Ovary (tissue), 9 donors: ENCODE data around the gene GOLGA6A. TPM values are rescaled to one million over a fixed set of nuclear protein-coding genes. Genes with fewer than 3 reads are reported as not detected.

Source experiments
- DNase-seq, 5 donors: peaks; one replicate each; pipeline ENCODE4 v3.0.0-alpha.2; 2019 to 2020
- H3K27ac ChIP-seq, 2 donors: fragments of 200-600 bp; one replicate each; pipeline versions ENCODE4 v1.5.1 to v1.8.0; 2019 to 2022
- H3K27me3 ChIP-seq: fragments of 200-600 bp; one replicate; pipeline ENCODE4 v1.8.0; 2022
- H3K36me3 ChIP-seq: fragments of 200-600 bp; sonication (generic); one replicate; pipeline ENCODE4 v1.5.1; 2019
- H3K4me1 ChIP-seq: one replicate; pipeline ENCODE4 v1.8.1; 2013; ENCODE audit warnings: mild to moderate bottlenecking, moderate library complexity; ENCODE audit not compliant: insufficient read depth
- H3K4me3 ChIP-seq: fragments of 200-600 bp; sonication (generic); one replicate; pipeline ENCODE4 v1.5.1; 2017
- H3K9me3 ChIP-seq, 2 donors: fragments of 200-600 bp in 1 of 2; sonication (generic) in 1 of 2; one replicate each; pipeline versions ENCODE4 v1.5.1 to v1.8.1; 2013 to 2019; ENCODE audit warnings: mild to moderate bottlenecking in 1 of 2, moderate library complexity in 1 of 2
- CTCF ChIP-seq, 3 donors: fragments of 450-650 bp in 2 of 3; fragments of 200-600 bp in 1 of 3; IDR thresholded peaks; one replicate each; pipeline versions ENCODE4 v1.5.1 to v1.8.0; 2016 to 2022; ENCODE audit warnings: antibody characterized with exemption in 3 of 3, mild to moderate bottlenecking in 1 of 3
- EP300 ChIP-seq: sonication (generic); formaldehyde crosslinking; IDR thresholded peaks from one replicate; pipeline ENCODE4 v1.6.1; 2017; ENCODE audit warnings: antibody characterized with exemption
- POLR2A ChIP-seq: fragments of 450-650 bp; IDR thresholded peaks from one replicate; pipeline ENCODE4 v1.6.1; 2017; ENCODE audit warnings: antibody characterized with exemption, mild to moderate bottlenecking, moderate library complexity
- WGBS, 3 donors: extraction: QIAGEN DNeasy Blood & Tissue Kit in 1 of 3; methylation state at CpG; one replicate each; pipeline versions ENCODE4 v1.1.5 to v1.1.7; 2013 to 2017; 5-methylcytosine and 5-hydroxymethylcytosine counted together
- intact Hi-C, 4 donors: fragments of 100-400 bp; cut with DNase I; formaldehyde crosslinking; loops; one replicate each; pipeline versions ENCODE4 v1.11.0 to v1.15.1; 2022 to 2023
- polyA plus RNA-seq, 2 donors: library from polyadenylated mRNA; stranded (reverse); fragments of 200-250 nt in 1 of 2; fragments of 350-450 nt in 1 of 2; fragmentation: Illumina TruSeq in 1 of 2; extraction: RNeasy Lipid Tissue Mini Kit (QIAGEN cat#74804) in 1 of 2; gene quantifications; one replicate each; pipeline ENCODE4 v1.2.3, GENCODE V29; 2013 to 2014
- total RNA-seq, 7 donors: library from RNA; depleted of rRNA in 2 of 7; stranded (reverse); fragments of >200 nt in 2 of 7; fragmentation: NEBNext Ultra II Directional in 3 of 7; extraction: Animal tissue kit (Norgen Biotek cat#: 25700) in 3 of 7; gene quantifications; one replicate each; pipeline versions ENCODE4 v1.1.0 to v1.2.4, GENCODE V29; 2016 to 2023
- donor health status: DM: no; HTN: no; CAD: no; lungs with moderate emphysema.
- donor health status: DM: no; HTN: no; CAD: no.
- donor health status: Bipolar disorder and iron deficiency.
- donor health status: DM: yes; HTN: yes; CAD: no.
- donor health status: DM: no; HTN: no; CAD: no.
- donor health status: DM: yes; HTN: yes; CAD: no.

The GOLGA6A gene
- total and polyA plus RNA-seq, 9 donors, result 0.04 to 0.48 (median 0.37) TPM; not detected in 6

GRCh38 chr15:74129586-74130154 lies 47.3 kb upstream of the GOLGA6A start:
- Histone ChIP-seq H3K4me3 (no peak overlapping the region), H3K4me1 (peaks cover 8% of the 10 kb centered on the region), H3K36me3 (no peaks in the 10 kb centered on the region), H3K27me3 (peaks cover 4% of the 10 kb centered on the region), H3K27ac (no peak overlapping the region), H3K9me3 (peaks cover 0 to 7% of the 10 kb centered on the region in 2 donors)
- no peak for DNase-seq
- intact Hi-C loops, result loop anchor here (2.0 to 10.0 kb wide), 10 partner anchors 43 to 193 kb away; partner anchors contain the start of gene ISLR (in 1 of the 4)
- WGBS, 3 donors, result 2 to 10% (median 6%) methylated on average over 35 to 40 of the region's 40 CpGs
- TF ChIP-seq CTCF (IDR thresholded peaks at IDR 0.05), result no peak
- no peak for TF ChIP-seq EP300
- no peak for TF ChIP-seq POLR2A

DNA sequence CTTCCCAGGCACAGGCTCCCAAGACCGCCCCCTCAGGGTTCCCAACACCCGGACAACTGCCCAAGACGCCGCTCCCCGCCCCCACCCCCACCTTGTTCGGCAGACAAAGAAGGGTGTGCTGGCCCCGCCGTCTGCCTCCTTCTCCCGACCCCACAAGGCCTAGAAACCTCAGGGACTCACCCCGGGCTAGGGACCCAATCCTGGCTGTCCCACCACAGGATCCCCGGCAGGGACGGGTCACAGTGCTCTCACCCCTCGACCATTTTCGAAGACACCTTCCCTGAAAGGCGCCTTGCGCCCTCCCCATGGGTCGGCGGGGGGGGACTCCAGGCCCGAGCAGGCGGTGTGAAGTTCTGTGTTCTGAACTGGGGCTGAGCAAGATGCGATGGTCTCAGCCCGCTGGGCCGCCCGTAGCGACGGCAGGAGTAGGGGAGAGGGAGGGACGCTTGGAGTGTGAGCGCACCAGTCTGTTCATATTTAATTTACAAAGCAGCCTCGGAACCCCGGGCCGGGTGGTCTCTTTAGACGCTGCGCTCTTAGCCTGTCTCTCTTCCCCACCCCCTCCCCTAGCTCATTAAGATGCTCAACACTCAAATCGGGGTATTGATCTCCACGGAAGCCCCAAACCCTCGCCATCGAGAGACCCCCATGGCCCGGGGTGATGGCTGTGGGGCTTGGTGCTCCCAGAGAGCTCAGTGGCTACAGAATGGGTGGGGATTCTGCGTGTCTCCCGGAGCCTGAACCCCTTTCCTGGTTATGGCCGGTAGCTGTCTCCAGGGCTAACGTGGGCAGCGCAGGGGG lies 46.6 kb upstream of the GOLGA6A start:
- Histone ChIP-seq H3K27me3 (peaks cover 4% of the 10 kb centered on the region), H3K27ac (no peak overlapping the region)
- intact Hi-C loops, result loop anchor here (2.0 to 10.0 kb wide), 8 partner anchors 74 to 194 kb away; no protein-coding TSS in a partner anchor

GRCh38 chr15:74127954-74128784 lies 45.8 kb upstream of the GOLGA6A start:
- peaks cover 2% of the 10 kb centered on the region for H3K27me3 ChIP-seq

More for the DNA sequence above, 46.6 kb upstream of the GOLGA6A start:
- Histone ChIP-seq H3K4me3 (no peak overlapping the region), H3K4me1 (peaks cover 8% of the 10 kb centered on the region), H3K9me3 (peaks cover 0 to 7% of the 10 kb centered on the region in 2 donors), H3K36me3 (no peaks in the 10 kb centered on the region)
- DNase-seq, result peak in 1 of 5 donors; percentile 40
- 27 to 35% (median 28%) methylated on average over 41 to 43 of the region's 43 CpGs for WGBS, 3 donors
- TF ChIP-seq EP300, result no peak
- TF ChIP-seq POLR2A, result no peak
- no peak for TF ChIP-seq CTCF (IDR thresholded peaks at IDR 0.05)

More at GRCh38 chr15:74127954-74128784, 45.8 kb upstream of the GOLGA6A start:
- WGBS, 3 donors, result 21 to 24% (median 23%) methylated on average over 52 to 53 of the region's 53 CpGs
- H3K27ac ChIP-seq, result no peak overlapping the region
- TF ChIP-seq POLR2A, result no peak
- TF ChIP-seq EP300, result no peak
- no peak for TF ChIP-seq CTCF (IDR thresholded peaks at IDR 0.05)
- no peaks in the 10 kb centered on the region for H3K36me3 ChIP-seq
- intact Hi-C loops, result loop anchor here (2.0 to 10.0 kb wide), 9 partner anchors 73 to 195 kb away; no protein-coding TSS in a partner anchor
- peaks cover 8% of the 10 kb centered on the region for H3K4me1 ChIP-seq
- peak overlapping the region; percentile 26 for H3K4me3 ChIP-seq
- H3K9me3 ChIP-seq, result peaks cover 0 to 5% of the 10 kb centered on the region in 2 donors
- DNase-seq, result peak in 2 of 5 donors; percentile 51 to 57
